ENCODE results near the gene AFF3. TPM values are rescaled to one million over a fixed set of nuclear protein-coding genes. Genes with fewer than 3 reads are reported as not detected.

The AFF3 gene
- total RNA-seq, 2 experiments from 2014 or later = 3.1 to 3.5 TPM

GRCh38 chr2:99851811-99852210 is 290.6 kb downstream of the AFF3 start:
- no peaks in the 10 kb centered on the region for H3K36me3 Mint-ChIP-seq (ENCODE audit: low read depth)
- ChIA-PET POLR2A (no interaction called here), CTCF (interaction anchor here (1.5 kb wide), 1 partner anchor 10 kb away, joined by 6 read pairs; no protein-coding TSS in a partner anchor)
- H3K4me1 Mint-ChIP-seq (ENCODE audit: low read depth) = no peaks in the 10 kb centered on the region
- intact Hi-C loops (cut with micrococcal nuclease) = no loop called here
- no peak overlapping the region for H3K27ac Mint-ChIP-seq
- no peaks in the 10 kb centered on the region for H3K27me3 Mint-ChIP-seq
- ATAC-seq (no peak), DNase-seq (no peak)
- H3K4me3 Mint-ChIP-seq = no peak overlapping the region
- no peaks in the 10 kb centered on the region for H3K9me3 Mint-ChIP-seq
- TF ChIP-seq, protein P1, sequence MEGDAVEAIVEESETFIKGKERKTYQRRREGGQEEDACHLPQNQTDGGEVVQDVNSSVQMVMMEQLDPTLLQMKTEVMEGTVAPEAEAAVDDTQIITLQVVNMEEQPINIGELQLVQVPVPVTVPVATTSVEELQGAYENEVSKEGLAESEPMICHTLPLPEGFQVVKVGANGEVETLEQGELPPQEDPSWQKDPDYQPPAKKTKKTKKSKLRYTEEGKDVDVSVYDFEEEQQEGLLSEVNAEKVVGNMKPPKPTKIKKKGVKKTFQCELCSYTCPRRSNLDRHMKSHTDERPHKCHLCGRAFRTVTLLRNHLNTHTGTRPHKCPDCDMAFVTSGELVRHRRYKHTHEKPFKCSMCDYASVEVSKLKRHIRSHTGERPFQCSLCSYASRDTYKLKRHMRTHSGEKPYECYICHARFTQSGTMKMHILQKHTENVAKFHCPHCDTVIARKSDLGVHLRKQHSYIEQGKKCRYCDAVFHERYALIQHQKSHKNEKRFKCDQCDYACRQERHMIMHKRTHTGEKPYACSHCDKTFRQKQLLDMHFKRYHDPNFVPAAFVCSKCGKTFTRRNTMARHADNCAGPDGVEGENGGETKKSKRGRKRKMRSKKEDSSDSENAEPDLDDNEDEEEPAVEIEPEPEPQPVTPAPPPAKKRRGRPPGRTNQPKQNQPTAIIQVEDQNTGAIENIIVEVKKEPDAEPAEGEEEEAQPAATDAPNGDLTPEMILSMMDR (IDR thresholded peaks at IDR 0.05) = no peak

DNA sequence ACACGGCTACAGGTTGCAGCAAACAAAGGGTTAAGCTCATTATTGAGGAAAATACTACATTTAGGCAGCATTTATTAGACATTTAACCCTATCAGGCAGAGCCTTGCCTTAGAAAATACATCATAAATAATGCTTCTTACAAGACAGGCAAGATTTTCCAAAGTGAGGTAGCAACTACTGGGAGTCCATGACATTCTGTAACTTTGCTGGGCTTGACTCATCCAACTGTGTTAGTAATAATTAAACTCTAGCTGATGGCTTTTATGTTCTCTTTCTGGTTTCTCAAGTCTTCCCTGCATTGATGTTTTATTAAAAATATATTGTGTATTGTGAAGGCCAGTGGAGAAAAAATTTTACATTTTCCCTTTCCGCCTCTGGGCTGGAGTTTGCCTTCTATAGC is 291.3 kb downstream of the AFF3 start:
- intact Hi-C loops (cut with micrococcal nuclease) = no loop called here
- ChIA-PET POLR2A (no interaction called here), CTCF (interaction anchor here (1.5 kb wide), 1 partner anchor 10 kb away, joined by 6 read pairs; no protein-coding TSS in a partner anchor)
- ATAC-seq (no peak), DNase-seq (no peak)
- no peaks in the 10 kb centered on the region for H3K4me1 Mint-ChIP-seq (ENCODE audit: low read depth)
- no peaks in the 10 kb centered on the region for H3K27me3 Mint-ChIP-seq
- H3K4me3 Mint-ChIP-seq = no peak overlapping the region
- H3K9me3 Mint-ChIP-seq = no peaks in the 10 kb centered on the region
- TF ChIP-seq, protein P1 (IDR thresholded peaks at IDR 0.05) = no peak
- no peaks in the 10 kb centered on the region for H3K36me3 Mint-ChIP-seq (ENCODE audit: low read depth)
- H3K27ac Mint-ChIP-seq = no peak overlapping the region

DNA sequence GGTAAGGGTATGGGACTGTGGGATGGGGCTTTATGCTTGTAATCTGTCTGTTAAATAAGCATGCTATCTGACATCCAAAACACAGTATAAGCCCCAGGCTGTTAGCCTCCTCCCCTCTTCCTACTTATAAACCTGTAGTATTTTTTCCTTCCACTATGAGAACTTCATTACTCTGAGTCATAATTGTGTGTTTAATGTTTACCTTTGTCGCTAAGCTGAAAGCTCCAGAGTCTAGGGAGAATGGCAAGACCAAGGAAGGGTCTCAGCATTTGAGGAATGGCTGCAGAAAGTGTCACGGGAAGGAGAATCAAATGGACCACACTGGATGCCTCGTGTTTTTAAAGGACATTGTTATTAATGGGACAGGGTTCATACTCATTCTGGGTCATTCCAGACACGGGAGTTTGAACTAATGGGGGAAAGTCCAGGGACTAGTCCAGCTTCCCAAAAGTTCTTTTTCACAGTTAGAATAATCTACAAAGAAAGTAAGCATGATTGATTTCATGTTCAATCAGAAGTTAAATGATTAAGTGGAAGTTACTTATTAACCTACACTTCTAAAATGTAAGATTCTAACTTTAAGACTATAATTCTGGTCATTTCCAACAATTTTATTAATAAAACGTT is 292.2 kb downstream of the AFF3 start:
- TF ChIP-seq, protein P1 (IDR thresholded peaks at IDR 0.05) = no peak
- DNase-seq (no peak), ATAC-seq (no peak)
- no peaks in the 10 kb centered on the region for H3K36me3 Mint-ChIP-seq (ENCODE audit: low read depth)
- H3K27ac Mint-ChIP-seq = no peak overlapping the region
- no peaks in the 10 kb centered on the region for H3K4me1 Mint-ChIP-seq (ENCODE audit: low read depth)
- no peaks in the 10 kb centered on the region for H3K27me3 Mint-ChIP-seq
- ChIA-PET POLR2A (interaction anchor here (0.6 kb wide), 1 partner anchor 159 kb away, joined by 3 read pairs; no protein-coding TSS in a partner anchor), CTCF (interaction anchor here (1.5 kb wide), 1 partner anchor 9 kb away, joined by 6 read pairs; no protein-coding TSS in a partner anchor)
- intact Hi-C loops (cut with micrococcal nuclease) = no loop called here
- H3K4me3 Mint-ChIP-seq = no peak overlapping the region
- no peaks in the 10 kb centered on the region for H3K9me3 Mint-ChIP-seq

DNA sequence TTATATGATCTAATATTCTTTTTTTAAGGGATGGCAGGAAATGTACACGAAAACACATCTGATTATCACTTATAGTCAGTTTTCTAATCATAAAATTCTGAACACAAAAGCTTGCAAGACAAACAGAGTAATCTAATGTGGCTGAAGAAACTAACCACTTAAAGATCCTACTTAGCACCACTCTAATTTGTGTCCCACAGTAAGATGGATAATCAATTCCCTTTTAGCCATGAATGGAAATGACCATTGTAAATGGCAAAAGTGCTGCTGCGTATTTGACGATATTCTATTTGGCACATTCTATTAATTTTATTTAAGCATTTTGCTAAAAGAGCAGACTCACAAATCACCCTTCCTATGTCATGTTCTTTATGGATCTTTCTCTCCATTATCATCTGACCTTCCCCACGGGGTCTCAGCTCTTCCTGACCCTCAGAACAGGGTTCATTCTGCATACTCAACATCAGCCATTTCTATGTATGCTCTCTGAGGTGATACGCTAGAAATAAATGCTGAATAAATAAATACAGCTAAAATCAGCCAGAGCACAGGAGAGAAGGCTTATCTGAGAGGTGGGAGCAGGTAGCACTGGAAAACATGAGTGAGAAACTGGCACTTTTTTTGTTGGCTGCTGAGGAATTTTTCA is 295.8 kb downstream of the AFF3 start:
- ChIA-PET CTCF (no interaction called here), POLR2A (no interaction called here)
- Mint-ChIP-seq H3K27ac (no peak overlapping the region), H3K27me3 (no peaks in the 10 kb centered on the region), H3K4me1 (ENCODE audit: low read depth) (no peaks in the 10 kb centered on the region), H3K4me3 (no peak overlapping the region), H3K36me3 (ENCODE audit: low read depth) (no peaks in the 10 kb centered on the region), H3K9me3 (no peaks in the 10 kb centered on the region)
- TF ChIP-seq, protein P1 (IDR thresholded peaks at IDR 0.05) = no peak
- DNase-seq = no peak
- ATAC-seq = no peak
- intact Hi-C loops (cut with micrococcal nuclease) = no loop called here

DNA sequence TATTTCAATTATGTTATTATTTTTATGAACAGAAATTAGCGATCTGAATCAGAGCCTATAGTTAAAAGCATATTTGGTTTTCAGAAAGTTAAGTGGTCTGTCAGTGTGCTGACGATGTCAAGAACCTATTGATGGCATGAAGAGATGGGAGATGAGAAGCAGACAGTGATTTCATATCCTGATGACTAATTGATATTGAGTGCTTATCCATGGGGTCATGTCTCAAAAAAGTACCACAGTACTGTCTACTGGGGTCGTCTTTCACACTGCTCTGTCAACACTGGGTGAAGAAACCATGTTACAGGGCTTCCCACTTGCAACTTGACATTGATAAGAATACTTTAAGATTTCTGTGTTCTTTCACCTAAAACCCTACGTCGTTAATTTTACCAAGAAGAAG is 297.1 kb downstream of the AFF3 start:
- TF ChIP-seq, protein P1 (IDR thresholded peaks at IDR 0.05) = no peak
- ChIA-PET POLR2A (no interaction called here), CTCF (no interaction called here)
- no peaks in the 10 kb centered on the region for H3K27me3 Mint-ChIP-seq
- DNase-seq (no peak), ATAC-seq (no peak)
- H3K4me1 Mint-ChIP-seq (ENCODE audit: low read depth) = no peaks in the 10 kb centered on the region
- no peak overlapping the region for H3K27ac Mint-ChIP-seq
- H3K9me3 Mint-ChIP-seq = no peaks in the 10 kb centered on the region
- H3K4me3 Mint-ChIP-seq = no peak overlapping the region
- intact Hi-C loops (cut with micrococcal nuclease) = no loop called here
- no peaks in the 10 kb centered on the region for H3K36me3 Mint-ChIP-seq (ENCODE audit: low read depth)

Measured in activated CD8-positive, alpha-beta T cell treated with anti-CD3 and anti-CD28 coated beads for 36 hours (primary cell).